ENCODE data around the gene ADCY2. TPM values are rescaled to one million over a fixed set of nuclear protein-coding genes. Genes with fewer than 3 reads are reported as not detected.

ADCY2 gene
- polyA plus RNA-seq, 4 donors = 0.87 to 3.7 (median 2.2) TPM

- Histone ChIP-seq H3K36me3 (ENCODE audit: control insufficient read depth in 3 of 3, insufficient read depth in 2 of 3, low read depth in 1 of 3, low read length in 3 of 3) (no peaks in the 10 kb centered on the region), H3K9me3 (ENCODE audit: control insufficient read depth in 2 of 2, insufficient read depth in 1 of 2, low read depth in 1 of 2, low read length in 1 of 2) (peaks cover 0 to 7% of the 10 kb centered on the region in 2 donors), H3K27ac (ENCODE audit: low read depth in 1 of 3, low read length in 2 of 3) (no peak overlapping the region), H3K27me3 (ENCODE audit: control insufficient read depth in 3 of 3, insufficient read depth in 3 of 3, low read length in 3 of 3) (no peaks in the 10 kb centered on the region), H3K4me1 (ENCODE audit: control insufficient read depth in 3 of 3, insufficient read depth in 2 of 3, low read depth in 1 of 3, low read length in 2 of 3) (no peaks in the 10 kb centered on the region), H3K4me3 (ENCODE audit: low read depth in 1 of 3, low read length in 3 of 3) (no peak overlapping the region)
- FAIRE-seq = no peak
- DNase-seq = no peak
- 88 to 92% methylated on average over 1 of the region's 1 CpG; no CpG with 5 or more reads in 1 of the 3 donors for WGBS, 3 donors
Observed at GRCh38 chr5:7372399-7372798, 23.5 kb upstream of the ADCY2 start.

- no peak overlapping the region for H3K27ac ChIP-seq (ENCODE audit: low read depth in 1 of 3, low read length in 2 of 3)
- no peak overlapping the region for H3K4me3 ChIP-seq (ENCODE audit: low read depth in 1 of 3, low read length in 3 of 3)
- 72 to 73% (median 72%) methylated on average over 4 of the region's 4 CpGs for WGBS, 3 donors
- FAIRE-seq = no peak
- H3K4me1 ChIP-seq (ENCODE audit: control insufficient read depth in 3 of 3, insufficient read depth in 2 of 3, low read depth in 1 of 3, low read length in 2 of 3) = no peaks in the 10 kb centered on the region
- H3K9me3 ChIP-seq (ENCODE audit: control insufficient read depth in 2 of 2, insufficient read depth in 1 of 2, low read depth in 1 of 2, low read length in 1 of 2) = peaks cover 0 to 7% of the 10 kb centered on the region in 2 donors
- no peak for DNase-seq
- H3K27me3 ChIP-seq (ENCODE audit: control insufficient read depth in 3 of 3, insufficient read depth in 3 of 3, low read length in 3 of 3) = no peaks in the 10 kb centered on the region
- H3K36me3 ChIP-seq (ENCODE audit: control insufficient read depth in 3 of 3, insufficient read depth in 2 of 3, low read depth in 1 of 3, low read length in 3 of 3) = no peaks in the 10 kb centered on the region
Observed at GRCh38 chr5:7374186-7374585, 21.8 kb upstream of the ADCY2 start.

- no peaks in the 10 kb centered on the region for H3K36me3 ChIP-seq (ENCODE audit: control insufficient read depth in 3 of 3, insufficient read depth in 2 of 3, low read depth in 1 of 3, low read length in 3 of 3)
- no peaks in the 10 kb centered on the region for H3K27me3 ChIP-seq (ENCODE audit: control insufficient read depth in 3 of 3, insufficient read depth in 3 of 3, low read length in 3 of 3)
- no peaks in the 10 kb centered on the region for H3K4me1 ChIP-seq (ENCODE audit: control insufficient read depth in 3 of 3, insufficient read depth in 2 of 3, low read depth in 1 of 3, low read length in 2 of 3)
- FAIRE-seq (no peak), DNase-seq (no peak)
- WGBS, 3 donors = 73 to 90% (median 89%) methylated on average over 4 of the region's 4 CpGs
- no peak overlapping the region for H3K27ac ChIP-seq (ENCODE audit: low read depth in 1 of 3, low read length in 2 of 3)
- H3K9me3 ChIP-seq (ENCODE audit: control insufficient read depth in 2 of 2, insufficient read depth in 1 of 2, low read depth in 1 of 2, low read length in 1 of 2) = peaks cover 0 to 7% of the 10 kb centered on the region in 2 donors
- no peak overlapping the region for H3K4me3 ChIP-seq (ENCODE audit: low read depth in 1 of 3, low read length in 3 of 3)
Observed at GRCh38 chr5:7375457-7375856, 20.5 kb upstream of the ADCY2 start.

GRCh38 chr5:7376871-7377270 is 19.1 kb upstream of the ADCY2 start:
- no peaks in the 10 kb centered on the region for H3K4me1 ChIP-seq (ENCODE audit: control insufficient read depth in 3 of 3, insufficient read depth in 2 of 3, low read depth in 1 of 3, low read length in 2 of 3)
- no peak overlapping the region for H3K4me3 ChIP-seq (ENCODE audit: low read depth in 1 of 3, low read length in 3 of 3)
- 62 to 83% (median 67%) methylated on average over 3 of the region's 3 CpGs for WGBS, 3 donors
- H3K27ac ChIP-seq (ENCODE audit: low read depth in 1 of 3, low read length in 2 of 3) = no peak overlapping the region
- H3K27me3 ChIP-seq (ENCODE audit: control insufficient read depth in 3 of 3, insufficient read depth in 3 of 3, low read length in 3 of 3) = no peaks in the 10 kb centered on the region
- DNase-seq (no peak), FAIRE-seq (no peak)
- peaks cover 0 to 4% of the 10 kb centered on the region in 2 donors for H3K9me3 ChIP-seq (ENCODE audit: control insufficient read depth in 2 of 2, insufficient read depth in 1 of 2, low read depth in 1 of 2, low read length in 1 of 2)
- no peaks in the 10 kb centered on the region for H3K36me3 ChIP-seq (ENCODE audit: control insufficient read depth in 3 of 3, insufficient read depth in 2 of 3, low read depth in 1 of 3, low read length in 3 of 3)

GRCh38 chr5:7377761-7378160 is 18.2 kb upstream of the ADCY2 start:
- H3K9me3 ChIP-seq (ENCODE audit: control insufficient read depth in 2 of 2, insufficient read depth in 1 of 2, low read depth in 1 of 2, low read length in 1 of 2) = no peaks in the 10 kb centered on the region
- no peak for FAIRE-seq
- no peak overlapping the region for H3K27ac ChIP-seq (ENCODE audit: low read depth in 1 of 3, low read length in 2 of 3)
- H3K4me1 ChIP-seq (ENCODE audit: control insufficient read depth in 3 of 3, insufficient read depth in 2 of 3, low read depth in 1 of 3, low read length in 2 of 3) = no peaks in the 10 kb centered on the region
- 30 to 33% (median 31%) methylated on average over 2 of the region's 2 CpGs for WGBS, 3 donors
- no peaks in the 10 kb centered on the region for H3K36me3 ChIP-seq (ENCODE audit: control insufficient read depth in 3 of 3, insufficient read depth in 2 of 3, low read depth in 1 of 3, low read length in 3 of 3)
- no peak for DNase-seq
- no peaks in the 10 kb centered on the region for H3K27me3 ChIP-seq (ENCODE audit: control insufficient read depth in 3 of 3, insufficient read depth in 3 of 3, low read length in 3 of 3)
- no peak overlapping the region for H3K4me3 ChIP-seq (ENCODE audit: low read depth in 1 of 3, low read length in 3 of 3)

GRCh38 chr5:7382588-7382987 is 13.3 kb upstream of the ADCY2 start:
- no peaks in the 10 kb centered on the region for H3K4me1 ChIP-seq (ENCODE audit: control insufficient read depth in 3 of 3, insufficient read depth in 2 of 3, low read depth in 1 of 3, low read length in 2 of 3)
- no peak for FAIRE-seq
- WGBS, 3 donors = 72 to 96% (median 91%) methylated on average over 2 of the region's 2 CpGs

GRCh38 chr5:7385681-7386080 is 10.3 kb upstream of the ADCY2 start:
- DNase-seq (no peak), FAIRE-seq (no peak)
- Histone ChIP-seq H3K27me3 (ENCODE audit: control insufficient read depth in 3 of 3, insufficient read depth in 3 of 3, low read length in 3 of 3) (no peaks in the 10 kb centered on the region), H3K36me3 (ENCODE audit: control insufficient read depth in 3 of 3, insufficient read depth in 2 of 3, low read depth in 1 of 3, low read length in 3 of 3) (no peaks in the 10 kb centered on the region), H3K4me3 (ENCODE audit: low read depth in 1 of 3, low read length in 3 of 3) (no peak overlapping the region), H3K9me3 (ENCODE audit: control insufficient read depth in 2 of 2, insufficient read depth in 1 of 2, low read depth in 1 of 2, low read length in 1 of 2) (no peaks in the 10 kb centered on the region), H3K27ac (ENCODE audit: low read depth in 1 of 3, low read length in 2 of 3) (no peak overlapping the region), H3K4me1 (ENCODE audit: control insufficient read depth in 3 of 3, insufficient read depth in 2 of 3, low read depth in 1 of 3, low read length in 2 of 3) (no peaks in the 10 kb centered on the region)
- WGBS, 3 donors = 87 to 94% (median 93%) methylated on average over 6 of the region's 6 CpGs

More at GRCh38 chr5:7382588-7382987, 13.3 kb upstream of the ADCY2 start:
- H3K4me3 ChIP-seq (ENCODE audit: low read depth in 1 of 3, low read length in 3 of 3) = no peak overlapping the region
- H3K9me3 ChIP-seq (ENCODE audit: control insufficient read depth in 2 of 2, insufficient read depth in 1 of 2, low read depth in 1 of 2, low read length in 1 of 2) = no peaks in the 10 kb centered on the region
- H3K36me3 ChIP-seq (ENCODE audit: control insufficient read depth in 3 of 3, insufficient read depth in 2 of 3, low read depth in 1 of 3, low read length in 3 of 3) = no peaks in the 10 kb centered on the region
- no peaks in the 10 kb centered on the region for H3K27me3 ChIP-seq (ENCODE audit: control insufficient read depth in 3 of 3, insufficient read depth in 3 of 3, low read length in 3 of 3)
- H3K27ac ChIP-seq (ENCODE audit: low read depth in 1 of 3, low read length in 2 of 3) = no peak overlapping the region
- DNase-seq = no peak

GRCh38 chr5:7388553-7388952 is 7.4 kb upstream of the ADCY2 start:
- DNase-seq (no peak), FAIRE-seq (no peak)
- H3K27me3 ChIP-seq (ENCODE audit: control insufficient read depth in 3 of 3, insufficient read depth in 3 of 3, low read length in 3 of 3) = no peaks in the 10 kb centered on the region
- H3K4me1 ChIP-seq (ENCODE audit: control insufficient read depth in 3 of 3, insufficient read depth in 2 of 3, low read depth in 1 of 3, low read length in 2 of 3) = peaks cover 0 to 6% (median 2%) of the 10 kb centered on the region in 3 donors
- H3K36me3 ChIP-seq (ENCODE audit: control insufficient read depth in 3 of 3, insufficient read depth in 2 of 3, low read depth in 1 of 3, low read length in 3 of 3) = no peaks in the 10 kb centered on the region
- no peaks in the 10 kb centered on the region for H3K9me3 ChIP-seq (ENCODE audit: control insufficient read depth in 2 of 2, insufficient read depth in 1 of 2, low read depth in 1 of 2, low read length in 1 of 2)
- H3K27ac ChIP-seq (ENCODE audit: low read depth in 1 of 3, low read length in 2 of 3) = no peak overlapping the region
- WGBS, 3 donors = 68 to 81% (median 76%) methylated on average over 3 of the region's 3 CpGs
- H3K4me3 ChIP-seq (ENCODE audit: low read depth in 1 of 3, low read length in 3 of 3) = no peak overlapping the region

GRCh38 chr5:7391215-7391614 is 4.7 kb upstream of the ADCY2 start:
- Histone ChIP-seq H3K36me3 (ENCODE audit: control insufficient read depth in 3 of 3, insufficient read depth in 2 of 3, low read depth in 1 of 3, low read length in 3 of 3) (no peaks in the 10 kb centered on the region), H3K4me3 (ENCODE audit: low read depth in 1 of 3, low read length in 3 of 3) (no peak overlapping the region), H3K27me3 (ENCODE audit: control insufficient read depth in 3 of 3, insufficient read depth in 3 of 3, low read length in 3 of 3) (peaks cover 0 to 4% (median 3%) of the 10 kb centered on the region in 3 donors), H3K9me3 (ENCODE audit: control insufficient read depth in 2 of 2, insufficient read depth in 1 of 2, low read depth in 1 of 2, low read length in 1 of 2) (no peaks in the 10 kb centered on the region), H3K27ac (ENCODE audit: low read depth in 1 of 3, low read length in 2 of 3) (peak overlapping the region in 1 of 3 donors; percentile 54), H3K4me1 (ENCODE audit: control insufficient read depth in 3 of 3, insufficient read depth in 2 of 3, low read depth in 1 of 3, low read length in 2 of 3) (peaks cover 0 to 6% (median 2%) of the 10 kb centered on the region in 3 donors)
- DNase-seq (peak; percentile 81 to 92), FAIRE-seq (no peak)
- 8 to 57% (median 40%) methylated on average over 9 of the region's 9 CpGs for WGBS, 3 donors
